GM23248 (cell line): ENCODE measurements around the gene SMG1.
"Not testable (repeated sequence)": the region's sequence is repeated elsewhere in the genome, so short reads cannot be mapped to it uniquely, and the experiment has no call there.

ENCODE experiments used
- EZH2 ChIP-seq: fragments of 200-600 bp; sonication (generic); IDR thresholded peaks from 2 replicates; pipeline ENCODE4 v1.6.1; 2018; ENCODE audit warnings: antibody characterized with exemption, mild to moderate bottlenecking; ENCODE audit not compliant: insufficient read depth, poor library complexity, severe bottlenecking
- EZH2phosphoT487 ChIP-seq: fragments of 200-600 bp; sonication (generic); IDR thresholded peaks from 2 replicates; pipeline ENCODE4 v1.6.1; 2018; ENCODE audit warnings: antibody characterized with exemption, moderate library complexity, mild to moderate bottlenecking, low read depth; ENCODE audit not compliant: insufficient read depth

DNA sequence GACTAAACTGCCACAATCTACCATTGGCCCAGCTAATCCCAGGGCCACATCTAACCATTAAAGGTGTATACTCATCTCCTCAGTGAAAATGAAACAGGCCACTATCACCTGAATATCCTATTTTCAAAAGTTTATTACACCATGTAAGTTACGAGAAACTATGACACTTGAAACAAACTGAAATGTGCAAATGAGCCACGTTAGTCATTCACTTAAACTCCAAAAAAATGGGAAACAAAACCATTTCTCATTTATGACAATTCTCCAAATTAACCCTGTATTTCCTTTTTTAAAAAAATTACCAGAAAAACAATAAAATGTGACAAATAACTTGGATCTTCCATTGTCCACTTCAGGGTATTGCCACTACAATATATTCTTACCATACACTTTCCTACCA, 41.8 kb downstream of the SMG1 start:
- TF ChIP-seq EZH2phosphoT487, EZH2: not testable (repeated sequence)
